ENCODE data around the gene PIP5K1C. TPM values are rescaled to one million over a fixed set of nuclear protein-coding genes. Genes with fewer than 3 reads are reported as not detected.

The PIP5K1C gene
- total RNA-seq, 1 donor from 2014 or later: 11.7 TPM

GRCh38 chr19:3658870-3659745, 41.2 kb downstream of the PIP5K1C start:
- no peak for TF ChIP-seq CTCF (conservative IDR thresholded peaks at IDR 0.05; ENCODE audit: low read depth, low read length)
- H3K4me3 ChIP-seq (ENCODE audit: low read depth, low read length): no peak overlapping the region
- DNase-seq (ENCODE audit: low read depth): no peak

- no peak for TF ChIP-seq CTCF (conservative IDR thresholded peaks at IDR 0.05; ENCODE audit: low read depth, low read length)
- no peak for DNase-seq (ENCODE audit: low read depth)
- no peak overlapping the region for H3K4me3 ChIP-seq (ENCODE audit: low read depth, low read length)
These were observed 42.0 kb downstream of the PIP5K1C start for GRCh38 chr19:3658004-3658869.

- no peak overlapping the region for H3K4me3 ChIP-seq (ENCODE audit: low read depth, low read length)
- DNase-seq (ENCODE audit: low read depth): no peak
- no peak for TF ChIP-seq CTCF (conservative IDR thresholded peaks at IDR 0.05; ENCODE audit: low read depth, low read length)
These were observed 42.9 kb downstream of the PIP5K1C start for GRCh38 chr19:3657395-3657769.

- H3K4me3 ChIP-seq (ENCODE audit: low read depth, low read length): no peak overlapping the region
- no peak for TF ChIP-seq CTCF (conservative IDR thresholded peaks at IDR 0.05; ENCODE audit: low read depth, low read length)
- DNase-seq (ENCODE audit: low read depth): no peak
These were observed 43.4 kb downstream of the PIP5K1C start for GRCh38 chr19:3656747-3657394.

- H3K4me3 ChIP-seq (ENCODE audit: low read depth, low read length): no peak overlapping the region
- TF ChIP-seq CTCF (conservative IDR thresholded peaks at IDR 0.05; ENCODE audit: low read depth, low read length): no peak
- DNase-seq (ENCODE audit: low read depth): no peak
These were observed 44.1 kb downstream of the PIP5K1C start for GRCh38 chr19:3656073-3656746.

- no peak overlapping the region for H3K4me3 ChIP-seq (ENCODE audit: low read depth, low read length)
- no peak for DNase-seq (ENCODE audit: low read depth)
- TF ChIP-seq CTCF (conservative IDR thresholded peaks at IDR 0.05; ENCODE audit: low read depth, low read length): no peak
These were observed 44.7 kb downstream of the PIP5K1C start for GRCh38 chr19:3655402-3656072.

All from epithelial cell of proximal tubule (primary cell).